ENCODE measurements around the gene FAM136A. TPM values are rescaled to one million over a fixed set of nuclear protein-coding genes. Genes with fewer than 3 reads are reported as not detected.

The FAM136A gene
- total and polyA plus RNA-seq, 2 of the 13 experiments (the other 11 are each of a cell fraction or from before 2014, with no cell fraction given): 77.8 to 126 TPM

DNA sequence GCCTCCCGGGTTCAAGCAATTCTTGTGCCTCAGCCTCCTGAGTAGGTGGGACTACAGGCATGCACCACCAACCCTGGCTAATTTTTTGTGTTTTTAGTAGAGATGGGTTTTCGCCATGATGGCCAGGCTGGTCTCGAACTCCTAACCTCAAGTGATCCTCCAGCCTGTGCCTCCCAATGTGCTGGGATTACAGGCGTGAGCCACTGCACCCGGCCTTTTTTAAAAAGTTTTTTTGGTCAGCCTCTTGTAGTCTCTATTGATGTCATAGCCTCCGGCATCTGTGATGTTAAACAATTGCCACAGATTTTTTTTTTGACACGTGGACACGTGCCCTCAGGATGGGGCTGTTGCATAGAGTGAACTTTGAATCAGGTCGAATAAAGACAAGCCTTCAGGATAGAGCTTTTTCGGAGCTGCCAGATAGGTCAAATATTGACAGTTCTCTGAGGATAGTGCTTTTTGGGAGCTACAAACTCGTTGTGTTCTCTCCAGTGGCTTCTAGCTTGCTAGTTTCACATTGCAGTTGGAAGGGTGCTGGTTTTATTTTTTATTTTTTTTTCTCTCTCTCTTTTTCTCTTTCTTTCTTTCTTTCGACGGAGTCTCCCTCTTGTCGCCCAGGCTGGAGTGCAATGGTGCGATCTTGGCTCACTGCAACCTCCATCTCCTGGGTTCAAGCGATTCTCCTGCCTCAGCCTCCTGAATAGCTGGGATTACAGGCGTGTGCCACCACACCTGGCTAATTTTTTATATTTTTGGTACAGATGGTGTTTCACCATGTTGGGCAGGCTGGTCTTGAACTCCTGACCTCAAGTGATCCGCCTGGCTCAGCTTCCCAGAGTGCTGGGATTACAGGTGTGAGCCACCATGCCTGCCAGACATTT lies 32.2 kb downstream of the FAM136A start (continued):
- TF ChIP-seq MEIS1 (CRISPR knock-in tag; IDR thresholded peaks at IDR 0.05; ENCODE audit: borderline replicate concordance) (peak; percentile 95), ZSCAN25 (CRISPR knock-in tag; IDR thresholded peaks at IDR 0.05) (peak; percentile 54; the same call in 1 of the 2 replicates), HNF4A (CRISPR knock-in tag; IDR thresholded peaks at IDR 0.05) (peak; percentile 98), CEBPG (CRISPR knock-in tag; IDR thresholded peaks at IDR 0.05) (peak; percentile 90), ADNP (CRISPR knock-in tag; IDR thresholded peaks at IDR 0.05) (peak; percentile 85), SP140L (CRISPR knock-in tag; IDR thresholded peaks at IDR 0.05; ENCODE audit: borderline replicate concordance) (0 out of 2 replicates have a peak, but pooled peaks have one; percentile 79), ERF (CRISPR knock-in tag; IDR thresholded peaks at IDR 0.05) (peak; percentile 91), IRF2 (CRISPR knock-in tag; IDR thresholded peaks at IDR 0.05) (peak; percentile 79), FOXK2 (IDR thresholded peaks at IDR 0.05) (peak; percentile 94), GATAD2A (CRISPR knock-in tag; IDR thresholded peaks at IDR 0.05) (peak; percentile 95), ZNF292 (CRISPR knock-in tag; IDR thresholded peaks at IDR 0.05; ENCODE audit: borderline replicate concordance, low read depth) (0 out of 2 replicates have a peak, but pooled peaks have one; percentile 14), KMT2A (CRISPR knock-in tag; IDR thresholded peaks at IDR 0.05) (0 out of 2 replicates have a peak, but pooled peaks have one; percentile 49), MED13 (CRISPR knock-in tag; IDR thresholded peaks at IDR 0.05) (peak; percentile 43; the same call in 1 of the 2 replicates), GFI1 (CRISPR knock-in tag; IDR thresholded peaks at IDR 0.05; ENCODE audit: borderline replicate concordance) (peak; percentile 98), ZSCAN30 (CRISPR knock-in tag; IDR thresholded peaks at IDR 0.05) (peak; percentile 49; the same call in 1 of the 2 replicates), MIXL1 (CRISPR knock-in tag; IDR thresholded peaks at IDR 0.05) (peak; percentile 90), ZNF557 (CRISPR knock-in tag; IDR thresholded peaks at IDR 0.05) (peak; percentile 89; the same call in 1 of the 2 replicates), ATF7-NPFF (CRISPR knock-in tag; IDR thresholded peaks at IDR 0.05; ENCODE audit: low read depth) (peak; percentile 76; the same call in 1 of the 2 replicates)
- TF ChIP-seq, protein P1, sequence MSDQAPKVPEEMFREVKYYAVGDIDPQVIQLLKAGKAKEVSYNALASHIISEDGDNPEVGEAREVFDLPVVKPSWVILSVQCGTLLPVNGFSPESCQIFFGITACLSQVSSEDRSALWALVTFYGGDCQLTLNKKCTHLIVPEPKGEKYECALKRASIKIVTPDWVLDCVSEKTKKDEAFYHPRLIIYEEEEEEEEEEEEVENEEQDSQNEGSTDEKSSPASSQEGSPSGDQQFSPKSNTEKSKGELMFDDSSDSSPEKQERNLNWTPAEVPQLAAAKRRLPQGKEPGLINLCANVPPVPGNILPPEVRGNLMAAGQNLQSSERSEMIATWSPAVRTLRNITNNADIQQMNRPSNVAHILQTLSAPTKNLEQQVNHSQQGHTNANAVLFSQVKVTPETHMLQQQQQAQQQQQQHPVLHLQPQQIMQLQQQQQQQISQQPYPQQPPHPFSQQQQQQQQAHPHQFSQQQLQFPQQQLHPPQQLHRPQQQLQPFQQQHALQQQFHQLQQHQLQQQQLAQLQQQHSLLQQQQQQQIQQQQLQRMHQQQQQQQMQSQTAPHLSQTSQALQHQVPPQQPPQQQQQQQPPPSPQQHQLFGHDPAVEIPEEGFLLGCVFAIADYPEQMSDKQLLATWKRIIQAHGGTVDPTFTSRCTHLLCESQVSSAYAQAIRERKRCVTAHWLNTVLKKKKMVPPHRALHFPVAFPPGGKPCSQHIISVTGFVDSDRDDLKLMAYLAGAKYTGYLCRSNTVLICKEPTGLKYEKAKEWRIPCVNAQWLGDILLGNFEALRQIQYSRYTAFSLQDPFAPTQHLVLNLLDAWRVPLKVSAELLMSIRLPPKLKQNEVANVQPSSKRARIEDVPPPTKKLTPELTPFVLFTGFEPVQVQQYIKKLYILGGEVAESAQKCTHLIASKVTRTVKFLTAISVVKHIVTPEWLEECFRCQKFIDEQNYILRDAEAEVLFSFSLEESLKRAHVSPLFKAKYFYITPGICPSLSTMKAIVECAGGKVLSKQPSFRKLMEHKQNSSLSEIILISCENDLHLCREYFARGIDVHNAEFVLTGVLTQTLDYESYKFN (CRISPR knock-in tag; conservative IDR thresholded peaks at IDR 0.05): peak; percentile 97
- TF ChIP-seq, protein P2, sequence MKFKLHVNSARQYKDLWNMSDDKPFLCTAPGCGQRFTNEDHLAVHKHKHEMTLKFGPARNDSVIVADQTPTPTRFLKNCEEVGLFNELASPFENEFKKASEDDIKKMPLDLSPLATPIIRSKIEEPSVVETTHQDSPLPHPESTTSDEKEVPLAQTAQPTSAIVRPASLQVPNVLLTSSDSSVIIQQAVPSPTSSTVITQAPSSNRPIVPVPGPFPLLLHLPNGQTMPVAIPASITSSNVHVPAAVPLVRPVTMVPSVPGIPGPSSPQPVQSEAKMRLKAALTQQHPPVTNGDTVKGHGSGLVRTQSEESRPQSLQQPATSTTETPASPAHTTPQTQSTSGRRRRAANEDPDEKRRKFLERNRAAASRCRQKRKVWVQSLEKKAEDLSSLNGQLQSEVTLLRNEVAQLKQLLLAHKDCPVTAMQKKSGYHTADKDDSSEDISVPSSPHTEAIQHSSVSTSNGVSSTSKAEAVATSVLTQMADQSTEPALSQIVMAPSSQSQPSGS (CRISPR knock-in tag; IDR thresholded peaks at IDR 0.05): peak; percentile 96
- TF ChIP-seq, protein P3, sequence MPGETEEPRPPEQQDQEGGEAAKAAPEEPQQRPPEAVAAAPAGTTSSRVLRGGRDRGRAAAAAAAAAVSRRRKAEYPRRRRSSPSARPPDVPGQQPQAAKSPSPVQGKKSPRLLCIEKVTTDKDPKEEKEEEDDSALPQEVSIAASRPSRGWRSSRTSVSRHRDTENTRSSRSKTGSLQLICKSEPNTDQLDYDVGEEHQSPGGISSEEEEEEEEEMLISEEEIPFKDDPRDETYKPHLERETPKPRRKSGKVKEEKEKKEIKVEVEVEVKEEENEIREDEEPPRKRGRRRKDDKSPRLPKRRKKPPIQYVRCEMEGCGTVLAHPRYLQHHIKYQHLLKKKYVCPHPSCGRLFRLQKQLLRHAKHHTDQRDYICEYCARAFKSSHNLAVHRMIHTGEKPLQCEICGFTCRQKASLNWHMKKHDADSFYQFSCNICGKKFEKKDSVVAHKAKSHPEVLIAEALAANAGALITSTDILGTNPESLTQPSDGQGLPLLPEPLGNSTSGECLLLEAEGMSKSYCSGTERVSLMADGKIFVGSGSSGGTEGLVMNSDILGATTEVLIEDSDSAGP (CRISPR knock-in tag; IDR thresholded peaks at IDR 0.05; ENCODE audit: borderline replicate concordance): peak; percentile 20; the same call in 1 of the 2 replicates
- TF ChIP-seq, protein P4, sequence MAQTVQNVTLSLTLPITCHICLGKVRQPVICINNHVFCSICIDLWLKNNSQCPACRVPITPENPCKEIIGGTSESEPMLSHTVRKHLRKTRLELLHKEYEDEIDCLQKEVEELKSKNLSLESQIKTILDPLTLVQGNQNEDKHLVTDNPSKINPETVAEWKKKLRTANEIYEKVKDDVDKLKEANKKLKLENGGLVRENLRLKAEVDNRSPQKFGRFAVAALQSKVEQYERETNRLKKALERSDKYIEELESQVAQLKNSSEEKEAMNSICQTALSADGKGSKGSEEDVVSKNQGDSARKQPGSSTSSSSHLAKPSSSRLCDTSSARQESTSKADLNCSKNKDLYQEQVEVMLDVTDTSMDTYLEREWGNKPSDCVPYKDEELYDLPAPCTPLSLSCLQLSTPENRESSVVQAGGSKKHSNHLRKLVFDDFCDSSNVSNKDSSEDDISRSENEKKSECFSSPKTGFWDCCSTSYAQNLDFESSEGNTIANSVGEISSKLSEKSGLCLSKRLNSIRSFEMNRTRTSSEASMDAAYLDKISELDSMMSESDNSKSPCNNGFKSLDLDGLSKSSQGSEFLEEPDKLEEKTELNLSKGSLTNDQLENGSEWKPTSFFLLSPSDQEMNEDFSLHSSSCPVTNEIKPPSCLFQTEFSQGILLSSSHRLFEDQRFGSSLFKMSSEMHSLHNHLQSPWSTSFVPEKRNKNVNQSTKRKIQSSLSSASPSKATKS (CRISPR knock-in tag; IDR thresholded peaks at IDR 0.05): 0 out of 2 replicates have a peak, but pooled peaks have one; percentile 90

All from HepG2 (cell line).